Measurements from ENCODE around the gene SOX6. TPM values are rescaled to one million over a fixed set of nuclear protein-coding genes. Genes with fewer than 3 reads are reported as not detected.

Gene SOX6
- total RNA-seq, 2 experiments from 2014 or later = 0.13 TPM; not detected in 1

DNA sequence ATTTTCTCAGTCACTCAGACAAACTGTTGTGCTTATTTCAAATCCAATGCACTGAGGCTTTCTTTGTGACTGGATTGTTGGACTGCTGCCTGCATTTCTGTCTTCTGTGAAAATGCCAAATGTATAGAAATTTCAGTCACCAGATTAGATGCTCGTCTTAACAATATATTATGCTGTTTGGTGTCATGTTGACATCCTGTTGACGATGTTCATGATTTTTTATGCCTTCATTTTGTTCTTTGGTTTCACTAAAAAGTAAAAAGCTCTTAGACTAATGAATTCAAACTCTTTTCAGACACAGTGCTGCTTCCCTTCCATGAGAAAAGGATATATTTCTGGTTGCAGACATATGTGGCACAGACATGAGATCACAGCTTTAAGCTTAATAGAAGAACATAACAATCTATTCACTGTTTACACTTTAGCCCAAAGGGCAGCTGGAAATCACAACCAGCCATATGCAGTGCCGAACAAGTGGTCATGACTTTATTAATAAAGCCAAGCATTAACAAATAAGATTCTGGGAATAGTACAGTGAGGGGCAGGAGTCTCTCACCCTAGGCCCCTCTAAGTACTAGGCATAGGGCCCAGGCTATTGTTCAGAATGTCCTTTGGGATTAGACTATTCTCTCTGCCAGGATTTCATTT, 9.4 kb upstream of the SOX6 start:
- H3K9me3 ChIP-seq (ENCODE audit: low read length) = no peaks in the 10 kb centered on the region

DNA sequence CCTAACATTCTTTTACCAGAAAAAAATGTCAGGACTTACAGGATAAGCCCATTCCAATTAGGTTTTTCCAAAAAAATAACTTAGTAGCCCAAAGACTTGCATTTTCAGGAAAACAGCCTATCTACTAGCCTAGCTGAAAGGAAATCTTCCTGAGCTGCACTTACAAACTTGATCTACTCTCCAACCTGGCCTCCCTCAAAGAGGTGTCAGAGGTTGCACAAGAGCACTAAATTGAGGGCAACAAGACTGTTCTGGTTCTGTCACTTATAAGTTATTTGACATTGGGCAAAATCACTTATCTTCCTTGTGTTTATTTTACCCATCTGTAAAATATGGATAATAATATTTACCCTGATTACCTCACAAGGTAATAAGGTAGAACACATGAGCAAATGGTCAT, 7.9 kb upstream of the SOX6 start:
- Histone ChIP-seq H2AFZ (ENCODE audit: low read length) (no peak overlapping the region), H3K4me3 (ENCODE audit: low read depth, low read length, poor library complexity, severe bottlenecking) (no peak overlapping the region), H3K36me3 (ENCODE audit: insufficient read depth, low read length) (no peaks in the 10 kb centered on the region), H3K9me3 (ENCODE audit: low read length) (no peaks in the 10 kb centered on the region), H3K27ac (ENCODE audit: low read depth, low read length, poor library complexity, severe bottlenecking) (no peak overlapping the region), H3K79me2 (ENCODE audit: insufficient read depth, low read depth, low read length) (no peaks in the 10 kb centered on the region), H3K9me2 (ENCODE audit: insufficient read depth, low read length) (no peaks in the 10 kb centered on the region), H3K4me2 (ENCODE audit: low read length) (no peak overlapping the region), H4K20me1 (ENCODE audit: insufficient read depth, low read length) (no peaks in the 10 kb centered on the region), H3K4me1 (ENCODE audit: insufficient read depth, low read length, poor library complexity, severe bottlenecking) (no peaks in the 10 kb centered on the region)
- TF ChIP-seq, protein P1, sequence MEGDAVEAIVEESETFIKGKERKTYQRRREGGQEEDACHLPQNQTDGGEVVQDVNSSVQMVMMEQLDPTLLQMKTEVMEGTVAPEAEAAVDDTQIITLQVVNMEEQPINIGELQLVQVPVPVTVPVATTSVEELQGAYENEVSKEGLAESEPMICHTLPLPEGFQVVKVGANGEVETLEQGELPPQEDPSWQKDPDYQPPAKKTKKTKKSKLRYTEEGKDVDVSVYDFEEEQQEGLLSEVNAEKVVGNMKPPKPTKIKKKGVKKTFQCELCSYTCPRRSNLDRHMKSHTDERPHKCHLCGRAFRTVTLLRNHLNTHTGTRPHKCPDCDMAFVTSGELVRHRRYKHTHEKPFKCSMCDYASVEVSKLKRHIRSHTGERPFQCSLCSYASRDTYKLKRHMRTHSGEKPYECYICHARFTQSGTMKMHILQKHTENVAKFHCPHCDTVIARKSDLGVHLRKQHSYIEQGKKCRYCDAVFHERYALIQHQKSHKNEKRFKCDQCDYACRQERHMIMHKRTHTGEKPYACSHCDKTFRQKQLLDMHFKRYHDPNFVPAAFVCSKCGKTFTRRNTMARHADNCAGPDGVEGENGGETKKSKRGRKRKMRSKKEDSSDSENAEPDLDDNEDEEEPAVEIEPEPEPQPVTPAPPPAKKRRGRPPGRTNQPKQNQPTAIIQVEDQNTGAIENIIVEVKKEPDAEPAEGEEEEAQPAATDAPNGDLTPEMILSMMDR (conservative IDR thresholded peaks at IDR 0.05; ENCODE audit: low read length) = no peak
- TF ChIP-seq EZH2phosphoT487 (IDR thresholded peaks at IDR 0.05; ENCODE audit: borderline replicate concordance, low read depth, low read length) = no peak
- ChIA-PET POLR2A (no interaction called here), CTCF (ENCODE audit: unreplicated experiment) (no interaction called here)
- no peak for DNase-seq (ENCODE audit: low spot score)
- intact Hi-C loops (cut with micrococcal nuclease; ENCODE audit: unreplicated experiment) = no loop called here
- no TSS peak for BruUV-seq (replicated peaks)

More for the DNA sequence above, 9.4 kb upstream of the SOX6 start:
- Histone ChIP-seq H2AFZ (ENCODE audit: low read length) (no peak overlapping the region), H3K79me2 (ENCODE audit: insufficient read depth, low read depth, low read length) (no peaks in the 10 kb centered on the region), H4K20me1 (ENCODE audit: insufficient read depth, low read length) (no peaks in the 10 kb centered on the region), H3K4me1 (ENCODE audit: insufficient read depth, low read length, poor library complexity, severe bottlenecking) (no peaks in the 10 kb centered on the region), H3K4me3 (ENCODE audit: low read depth, low read length, poor library complexity, severe bottlenecking) (no peak overlapping the region), H3K4me2 (ENCODE audit: low read length) (no peak overlapping the region), H3K9me2 (ENCODE audit: insufficient read depth, low read length) (no peaks in the 10 kb centered on the region), H3K27ac (ENCODE audit: low read depth, low read length, poor library complexity, severe bottlenecking) (no peak overlapping the region), H3K36me3 (ENCODE audit: insufficient read depth, low read length) (no peaks in the 10 kb centered on the region)
- DNase-seq (ENCODE audit: low spot score) = no peak
- ChIA-PET POLR2A (no interaction called here), CTCF (ENCODE audit: unreplicated experiment) (no interaction called here)
- intact Hi-C loops (cut with micrococcal nuclease; ENCODE audit: unreplicated experiment) = no loop called here
- no TSS peak for BruUV-seq (replicated peaks)
- no peak for TF ChIP-seq EZH2phosphoT487 (IDR thresholded peaks at IDR 0.05; ENCODE audit: borderline replicate concordance, low read depth, low read length)
- TF ChIP-seq, protein P1 (conservative IDR thresholded peaks at IDR 0.05; ENCODE audit: low read length) = no peak

DNA sequence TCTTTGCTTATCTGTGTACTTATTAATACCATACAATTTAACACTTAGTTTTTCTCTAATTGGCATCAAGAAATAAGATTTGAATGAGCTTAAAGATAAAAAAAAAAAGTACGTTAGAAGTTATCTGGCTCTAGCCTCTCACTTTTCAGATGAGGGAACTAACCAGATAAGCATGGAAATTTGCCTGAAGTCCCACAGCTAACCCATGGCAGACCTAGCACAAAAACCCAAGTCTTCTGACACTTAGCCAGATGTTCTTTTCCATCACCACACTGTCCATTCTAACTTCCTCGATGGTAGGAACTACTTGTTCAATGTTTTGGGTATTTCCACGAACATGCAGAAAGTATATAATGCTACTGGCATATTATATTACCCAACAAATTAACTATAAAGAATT, 7.4 kb upstream of the SOX6 start:
- H3K4me3 ChIP-seq (ENCODE audit: low read depth, low read length, poor library complexity, severe bottlenecking) = no peak overlapping the region
- ChIA-PET POLR2A (no interaction called here), CTCF (ENCODE audit: unreplicated experiment) (no interaction called here)
- no TSS peak for BruUV-seq (replicated peaks)
- H3K4me2 ChIP-seq (ENCODE audit: low read length) = no peak overlapping the region
- H3K79me2 ChIP-seq (ENCODE audit: insufficient read depth, low read depth, low read length) = no peaks in the 10 kb centered on the region
- no peak for DNase-seq (ENCODE audit: low spot score)
- H3K36me3 ChIP-seq (ENCODE audit: insufficient read depth, low read length) = no peaks in the 10 kb centered on the region
- intact Hi-C loops (cut with micrococcal nuclease; ENCODE audit: unreplicated experiment) = no loop called here
- no peaks in the 10 kb centered on the region for H3K4me1 ChIP-seq (ENCODE audit: insufficient read depth, low read length, poor library complexity, severe bottlenecking)
- no peaks in the 10 kb centered on the region for H3K9me3 ChIP-seq (ENCODE audit: low read length)
- H3K9me2 ChIP-seq (ENCODE audit: insufficient read depth, low read length) = no peaks in the 10 kb centered on the region
- TF ChIP-seq EZH2phosphoT487 (IDR thresholded peaks at IDR 0.05; ENCODE audit: borderline replicate concordance, low read depth, low read length) = no peak
- TF ChIP-seq, protein P1 (conservative IDR thresholded peaks at IDR 0.05; ENCODE audit: low read length) = no peak
- H3K27ac ChIP-seq (ENCODE audit: low read depth, low read length, poor library complexity, severe bottlenecking) = no peak overlapping the region
- no peaks in the 10 kb centered on the region for H4K20me1 ChIP-seq (ENCODE audit: insufficient read depth, low read length)
- H2AFZ ChIP-seq (ENCODE audit: low read length) = no peak overlapping the region

All from OCI-LY7 (cell line).